ENCODE results near the gene PARVA. TPM values are rescaled to one million over a fixed set of nuclear protein-coding genes. Genes with fewer than 3 reads are reported as not detected.

Gene PARVA
- total and polyA plus RNA-seq, 4 donors, result 30.4 to 159 (median 93.9) TPM

GRCh38 chr11:12449961-12450715 lies 72.8 kb downstream of the PARVA start:
- H3K4me1 ChIP-seq (ENCODE audit: control insufficient read depth in 1 of 2, insufficient read depth in 2 of 2, low read length in 2 of 2), result no peaks in the 10 kb centered on the region
- WGBS, 2 donors, result 93 to 94% methylated on average over 3 of the region's 3 CpGs

GRCh38 chr11:12451179-12451814 lies 73.9 kb downstream of the PARVA start:
- DNase-seq, result no peak
- no peaks in the 10 kb centered on the region for H3K9me3 ChIP-seq (ENCODE audit: control insufficient read depth, low read length)
- no peaks in the 10 kb centered on the region for H3K27me3 ChIP-seq (ENCODE audit: control insufficient read depth in 1 of 2, insufficient read depth in 2 of 2, low read length in 1 of 2)
- H3K36me3 ChIP-seq (ENCODE audit: control insufficient read depth in 1 of 2, insufficient read depth in 2 of 2, low read length in 1 of 2), result no peaks in the 10 kb centered on the region
- H3K4me1 ChIP-seq (ENCODE audit: control insufficient read depth in 1 of 2, insufficient read depth in 2 of 2, low read length in 2 of 2), result peaks cover 0 to 9% of the 10 kb centered on the region in 2 donors
- no peak for ATAC-seq (ENCODE audit: low FRiP score)
- intact Hi-C loops (cut with DNase I), result no loop called here
- WGBS, 2 donors, result 94 to 98% methylated on average over 2 of the region's 2 CpGs
- no peak overlapping the region for H3K4me3 ChIP-seq (ENCODE audit: low read length in 2 of 2)
- no peak overlapping the region for H3K27ac ChIP-seq (ENCODE audit: low read depth in 1 of 2, low read length in 2 of 2)

More at GRCh38 chr11:12449961-12450715, 72.8 kb downstream of the PARVA start:
- Histone ChIP-seq H3K27me3 (ENCODE audit: control insufficient read depth in 1 of 2, insufficient read depth in 2 of 2, low read length in 1 of 2) (no peaks in the 10 kb centered on the region), H3K4me3 (ENCODE audit: low read length in 2 of 2) (no peak overlapping the region), H3K9me3 (ENCODE audit: control insufficient read depth, low read length) (no peaks in the 10 kb centered on the region), H3K36me3 (ENCODE audit: control insufficient read depth in 1 of 2, insufficient read depth in 2 of 2, low read length in 1 of 2) (no peaks in the 10 kb centered on the region), H3K27ac (ENCODE audit: low read depth in 1 of 2, low read length in 2 of 2) (no peak overlapping the region)
- no peak for ATAC-seq (ENCODE audit: low FRiP score)
- intact Hi-C loops (cut with DNase I), result no loop called here
- no peak for DNase-seq

DNA sequence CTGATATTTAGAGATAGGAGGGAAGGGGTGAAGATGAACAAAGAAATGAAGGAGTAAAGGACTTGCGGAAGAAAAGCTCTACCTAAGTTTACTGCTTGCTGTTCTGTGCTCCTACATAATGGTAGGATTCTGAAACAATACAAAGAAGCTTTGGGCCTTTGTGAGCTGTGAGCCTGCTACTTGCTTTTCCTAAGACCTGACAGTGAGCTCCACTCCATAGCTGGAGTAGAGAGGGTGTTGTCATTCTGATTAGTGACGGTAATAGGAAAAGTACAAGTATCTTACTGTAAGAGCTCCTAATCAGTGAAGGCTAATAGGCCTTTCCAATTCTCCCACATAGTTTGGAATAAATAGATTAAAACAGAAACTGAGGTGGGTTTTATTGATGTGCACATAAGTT lies 75.9 kb downstream of the PARVA start:
- intact Hi-C loops (cut with DNase I), result no loop called here
- Histone ChIP-seq H3K4me1 (ENCODE audit: control insufficient read depth in 1 of 2, insufficient read depth in 2 of 2, low read length in 2 of 2) (peaks cover 2 to 15% of the 10 kb centered on the region in 2 donors), H3K9me3 (ENCODE audit: control insufficient read depth, low read length) (no peaks in the 10 kb centered on the region), H3K27ac (ENCODE audit: low read depth in 1 of 2, low read length in 2 of 2) (no peak overlapping the region), H3K36me3 (ENCODE audit: control insufficient read depth in 1 of 2, insufficient read depth in 2 of 2, low read length in 1 of 2) (no peaks in the 10 kb centered on the region), H3K27me3 (ENCODE audit: control insufficient read depth in 1 of 2, insufficient read depth in 2 of 2, low read length in 1 of 2) (no peaks in the 10 kb centered on the region), H3K4me3 (ENCODE audit: low read length in 2 of 2) (no peak overlapping the region)
- 93 to 97% methylated on average over 2 of the region's 2 CpGs for whole genome bisulfite sequencing, 2 donors
- ATAC-seq (ENCODE audit: low FRiP score), result no peak
- no peak for DNase-seq

DNA sequence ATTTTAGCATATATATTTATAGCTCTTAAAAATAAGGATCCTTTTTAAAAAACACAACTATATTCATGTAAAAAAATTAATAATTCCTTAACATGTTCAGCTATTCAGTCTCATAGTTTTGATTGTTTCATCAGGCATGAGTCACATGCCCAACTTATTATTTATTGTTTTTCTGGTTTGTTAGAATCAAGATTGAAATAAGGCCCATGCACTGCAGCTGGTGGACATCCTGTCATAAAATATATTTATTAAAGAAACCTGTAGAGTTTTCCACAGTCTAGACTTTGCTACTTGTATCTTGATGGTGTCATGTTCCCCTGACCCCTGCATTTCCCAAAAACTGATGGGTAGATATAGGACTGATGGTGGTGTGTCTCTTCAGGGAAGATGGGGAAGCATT lies 77.4 kb downstream of the PARVA start:
- H3K4me1 ChIP-seq (ENCODE audit: control insufficient read depth in 1 of 2, insufficient read depth in 2 of 2, low read length in 2 of 2), result peaks cover 2 to 19% of the 10 kb centered on the region in 2 donors
- H3K4me3 ChIP-seq (ENCODE audit: low read length in 2 of 2), result no peak overlapping the region
- intact Hi-C loops (cut with DNase I), result no loop called here
- H3K36me3 ChIP-seq (ENCODE audit: control insufficient read depth in 1 of 2, insufficient read depth in 2 of 2, low read length in 1 of 2), result no peaks in the 10 kb centered on the region
- no peak for DNase-seq
- ATAC-seq (ENCODE audit: low FRiP score), result no peak
- H3K27me3 ChIP-seq (ENCODE audit: control insufficient read depth in 1 of 2, insufficient read depth in 2 of 2, low read length in 1 of 2), result no peaks in the 10 kb centered on the region
- no peaks in the 10 kb centered on the region for H3K9me3 ChIP-seq (ENCODE audit: control insufficient read depth, low read length)
- no peak overlapping the region for H3K27ac ChIP-seq (ENCODE audit: low read depth in 1 of 2, low read length in 2 of 2)

DNA sequence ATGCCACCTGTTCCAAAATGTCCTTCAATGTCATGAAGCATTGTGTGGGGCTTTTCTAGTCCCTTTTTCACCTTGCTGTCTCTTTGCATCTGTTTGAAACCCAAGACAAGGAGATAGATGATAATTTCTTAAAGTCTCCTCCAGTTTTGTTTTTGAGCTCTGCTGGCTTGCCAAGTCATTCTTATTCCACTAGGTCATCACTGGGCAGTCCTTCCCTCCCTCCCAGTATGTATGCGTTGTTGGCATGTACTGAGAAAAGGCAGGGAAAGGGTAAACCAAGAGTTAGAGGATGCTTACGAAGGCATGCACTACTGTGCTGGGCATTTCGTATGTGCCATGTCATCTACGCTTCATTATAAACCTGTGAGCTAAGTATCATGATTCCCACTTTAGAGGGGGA lies 78.6 kb downstream of the PARVA start:
- Histone ChIP-seq H3K36me3 (ENCODE audit: control insufficient read depth in 1 of 2, insufficient read depth in 2 of 2, low read length in 1 of 2) (no peaks in the 10 kb centered on the region), H3K9me3 (ENCODE audit: control insufficient read depth, low read length) (no peaks in the 10 kb centered on the region), H3K4me1 (ENCODE audit: control insufficient read depth in 1 of 2, insufficient read depth in 2 of 2, low read length in 2 of 2) (peaks cover 4 to 29% of the 10 kb centered on the region in 2 donors), H3K4me3 (ENCODE audit: low read length in 2 of 2) (no peak overlapping the region), H3K27ac (ENCODE audit: low read depth in 1 of 2, low read length in 2 of 2) (peak overlapping the region; percentile 37 to 77), H3K27me3 (ENCODE audit: control insufficient read depth in 1 of 2, insufficient read depth in 2 of 2, low read length in 1 of 2) (no peaks in the 10 kb centered on the region)
- intact Hi-C loops (cut with DNase I), result no loop called here
- WGBS, 2 donors, result 18 to 27% methylated on average over 4 of the region's 4 CpGs
- DNase-seq (no peak), ATAC-seq (ENCODE audit: low FRiP score) (no peak)

- Histone ChIP-seq H3K4me1 (ENCODE audit: control insufficient read depth in 1 of 2, insufficient read depth in 2 of 2, low read length in 2 of 2) (peaks cover 6 to 29% of the 10 kb centered on the region in 2 donors), H3K9me3 (ENCODE audit: control insufficient read depth, low read length) (no peaks in the 10 kb centered on the region), H3K36me3 (ENCODE audit: control insufficient read depth in 1 of 2, insufficient read depth in 2 of 2, low read length in 1 of 2) (no peaks in the 10 kb centered on the region), H3K27ac (ENCODE audit: low read depth in 1 of 2, low read length in 2 of 2) (peak overlapping the region; percentile 4 to 90), H3K4me3 (ENCODE audit: low read length in 2 of 2) (no peak overlapping the region), H3K27me3 (ENCODE audit: control insufficient read depth in 1 of 2, insufficient read depth in 2 of 2, low read length in 1 of 2) (no peaks in the 10 kb centered on the region)
- 43 to 45% methylated on average over 5 of the region's 5 CpGs for WGBS, 2 donors
- DNase-seq, result no peak
- no peak for ATAC-seq (ENCODE audit: low FRiP score)
- intact Hi-C loops (cut with DNase I), result no loop called here
These were observed 79.5 kb downstream of the PARVA start for GRCh38 chr11:12456651-12457579.

DNA sequence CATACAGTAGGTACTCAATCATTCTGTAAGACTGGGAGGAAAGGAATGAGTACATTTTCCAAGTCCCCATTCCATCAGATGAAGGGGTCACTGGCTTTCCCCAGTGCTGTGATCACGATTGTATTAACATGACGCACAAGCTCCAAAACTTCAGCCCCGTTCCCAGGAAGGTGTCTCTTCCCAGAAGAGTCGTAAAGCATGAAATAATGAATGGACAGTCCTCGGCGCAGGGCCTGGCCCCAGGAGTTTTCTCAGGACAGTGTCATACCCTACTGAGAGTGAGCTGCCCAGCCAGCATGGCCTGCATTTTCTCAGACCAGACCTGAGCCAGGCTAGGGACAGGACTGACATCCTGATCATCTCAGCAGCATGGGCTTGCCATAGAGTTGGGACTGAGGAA lies 80.7 kb downstream of the PARVA start:
- no peaks in the 10 kb centered on the region for H3K27me3 ChIP-seq (ENCODE audit: control insufficient read depth in 1 of 2, insufficient read depth in 2 of 2, low read length in 1 of 2)
- WGBS, 2 donors, result 71 to 74% methylated on average over 6 of the region's 6 CpGs
- H3K36me3 ChIP-seq (ENCODE audit: control insufficient read depth in 1 of 2, insufficient read depth in 2 of 2, low read length in 1 of 2), result no peaks in the 10 kb centered on the region
- H3K4me3 ChIP-seq (ENCODE audit: low read length in 2 of 2), result no peak overlapping the region
- intact Hi-C loops (cut with DNase I), result no loop called here
- DNase-seq, result no peak
- no peaks in the 10 kb centered on the region for H3K9me3 ChIP-seq (ENCODE audit: control insufficient read depth, low read length)
- H3K4me1 ChIP-seq (ENCODE audit: control insufficient read depth in 1 of 2, insufficient read depth in 2 of 2, low read length in 2 of 2), result peaks cover 6 to 29% of the 10 kb centered on the region in 2 donors
- peak; percentile 19 for ATAC-seq (ENCODE audit: low FRiP score)
- H3K27ac ChIP-seq (ENCODE audit: low read depth in 1 of 2, low read length in 2 of 2), result peak overlapping the region; percentile 23 to 90

DNA sequence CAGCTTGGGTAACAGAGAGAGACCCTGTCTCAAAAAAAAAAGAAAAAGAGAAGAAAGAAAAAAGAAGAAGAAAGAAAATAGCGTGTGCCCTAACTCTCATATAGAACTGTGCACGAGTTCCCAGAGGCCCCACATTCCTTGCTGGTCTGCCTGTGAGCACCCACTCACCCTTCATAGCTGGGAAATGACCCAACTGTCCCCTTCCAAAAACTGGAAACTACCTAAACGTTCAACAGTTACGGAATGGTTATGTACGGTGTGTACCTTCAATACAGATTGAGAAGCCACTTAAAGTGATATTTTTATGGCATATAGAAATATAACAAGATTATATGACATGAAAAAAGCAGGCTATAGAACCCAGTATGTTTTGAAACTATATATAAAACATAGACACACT lies 82.0 kb downstream of the PARVA start:
- DNase-seq (no peak), ATAC-seq (ENCODE audit: low FRiP score) (no peak)
- no peak overlapping the region for H3K4me3 ChIP-seq (ENCODE audit: low read length in 2 of 2)
- no peaks in the 10 kb centered on the region for H3K9me3 ChIP-seq (ENCODE audit: control insufficient read depth, low read length)
- intact Hi-C loops (cut with DNase I), result no loop called here
- WGBS, 2 donors, result 26 to 30% methylated on average over 5 of the region's 5 CpGs
- H3K4me1 ChIP-seq (ENCODE audit: control insufficient read depth in 1 of 2, insufficient read depth in 2 of 2, low read length in 2 of 2), result peaks cover 6 to 29% of the 10 kb centered on the region in 2 donors
- no peak overlapping the region for H3K27ac ChIP-seq (ENCODE audit: low read depth in 1 of 2, low read length in 2 of 2)
- no peaks in the 10 kb centered on the region for H3K36me3 ChIP-seq (ENCODE audit: control insufficient read depth in 1 of 2, insufficient read depth in 2 of 2, low read length in 1 of 2)
- H3K27me3 ChIP-seq (ENCODE audit: control insufficient read depth in 1 of 2, insufficient read depth in 2 of 2, low read length in 1 of 2), result no peaks in the 10 kb centered on the region
